Activated T-cell treated with anti-CD3 and anti-CD28 coated beads for 1 hour (primary cell): ENCODE measurements around the gene ZFYVE27.

ENCODE experiments used
- DNase-seq: peaks from one replicate; pipeline ENCODE4 v3.0.0-alpha.2; 2020; ENCODE audit warnings: low read depth

The ZFYVE27 gene

GRCh38 chr10:97714401-97715258 lies 22.3 kb upstream of the ZFYVE27 start:
- DNase-seq = no peak

DNA sequence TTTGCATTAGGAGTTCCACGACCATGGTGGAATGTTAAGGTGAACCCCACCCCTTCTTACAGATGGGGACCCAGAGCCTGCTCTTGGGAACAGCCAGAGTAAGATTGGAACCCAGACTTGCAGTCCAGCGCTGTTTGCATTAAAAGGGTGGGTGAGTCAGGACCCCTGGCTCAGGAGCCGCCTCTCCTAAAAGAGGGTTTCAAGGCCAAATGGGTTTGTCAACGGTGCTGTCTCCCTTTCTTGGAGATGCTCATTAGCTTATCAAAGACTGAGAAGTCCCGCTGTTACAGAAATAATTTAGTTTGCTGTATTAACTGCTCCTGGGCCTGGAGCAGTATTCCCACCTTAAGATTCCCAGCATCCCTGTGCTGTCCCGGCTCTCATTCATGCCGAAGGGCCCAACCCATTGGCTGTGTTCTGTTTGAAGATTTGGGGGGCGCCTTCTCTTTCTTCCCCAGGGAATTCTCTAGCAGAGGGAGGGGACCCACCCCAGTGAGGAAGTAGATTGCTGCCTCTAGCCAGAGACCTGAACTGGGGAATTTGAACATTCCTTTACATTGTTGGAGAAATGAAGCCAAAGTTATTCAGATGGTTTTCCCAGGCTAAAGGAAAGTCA lies 21.6 kb upstream of the ZFYVE27 start:
- no peak for DNase-seq

DNA sequence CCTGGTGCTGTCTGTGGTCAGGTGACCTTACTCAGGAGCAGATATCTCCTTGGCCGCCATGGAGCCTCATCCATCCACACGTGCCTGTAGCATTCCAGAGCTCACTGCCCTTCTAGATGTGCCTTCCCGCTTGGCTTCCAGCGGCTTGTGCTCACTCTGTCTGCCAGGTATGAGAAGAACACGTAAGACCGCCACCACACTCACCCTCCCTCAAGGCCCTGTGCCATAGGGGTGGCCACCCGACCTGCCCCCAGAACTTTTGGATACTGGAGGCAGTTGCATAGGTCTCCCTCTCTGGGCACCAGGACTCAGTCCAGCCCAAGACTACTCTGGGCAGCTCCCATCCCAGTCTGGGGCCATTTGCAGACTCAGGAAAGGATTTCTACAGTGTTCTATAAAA lies 19.3 kb upstream of the ZFYVE27 start:
- DNase-seq = no peak

DNA sequence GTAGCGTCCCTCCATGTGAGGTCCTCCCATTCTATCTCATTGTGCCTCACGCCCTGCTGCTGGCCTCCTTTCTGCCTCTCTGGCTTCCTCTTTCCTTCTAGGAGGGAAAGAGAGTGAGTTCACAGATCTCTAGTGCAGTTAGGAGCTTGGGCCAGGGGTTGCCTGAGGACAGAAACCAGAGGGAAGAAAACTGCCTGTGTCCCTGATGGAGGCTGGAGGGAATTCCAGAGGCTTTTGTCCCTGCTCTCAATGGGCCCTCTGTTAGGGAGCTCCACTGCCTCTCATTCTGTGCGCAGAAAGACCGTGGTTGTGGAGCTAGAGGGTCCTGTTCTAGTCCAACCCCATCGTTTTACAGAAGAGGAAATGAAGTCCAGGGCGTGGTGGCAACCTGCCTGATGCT lies 18.8 kb upstream of the ZFYVE27 start:
- DNase-seq = no peak

GRCh38 chr10:97718659-97719142 lies 18.2 kb upstream of the ZFYVE27 start:
- no peak for DNase-seq

DNA sequence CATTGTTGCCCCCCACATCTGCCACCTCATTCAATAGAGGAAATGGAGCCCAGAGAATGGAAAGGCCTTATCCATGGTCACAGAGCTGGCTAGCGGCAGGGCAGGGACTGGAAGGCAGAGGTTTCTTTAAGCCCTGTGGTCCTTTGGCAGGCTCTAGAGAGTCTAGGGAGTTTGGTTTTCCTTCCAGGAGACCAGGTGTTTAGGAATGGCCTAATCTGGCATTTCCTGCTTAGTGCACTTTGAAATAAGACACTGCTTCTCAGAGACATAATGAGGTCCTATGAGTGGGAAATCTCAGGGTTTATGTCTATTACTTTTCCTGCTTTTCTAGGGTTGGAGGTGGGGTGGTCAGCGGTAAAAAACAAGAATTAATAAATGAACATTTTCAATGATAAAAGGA lies 17.3 kb upstream of the ZFYVE27 start:
- DNase-seq = no peak

GRCh38 chr10:97721871-97722780 lies 14.8 kb upstream of the ZFYVE27 start:
- DNase-seq = no peak

GRCh38 chr10:97723001-97723400 lies 13.9 kb upstream of the ZFYVE27 start:
- no peak for DNase-seq

GRCh38 chr10:97724341-97724941 lies 12.5 kb upstream of the ZFYVE27 start:
- no peak for DNase-seq

DNA sequence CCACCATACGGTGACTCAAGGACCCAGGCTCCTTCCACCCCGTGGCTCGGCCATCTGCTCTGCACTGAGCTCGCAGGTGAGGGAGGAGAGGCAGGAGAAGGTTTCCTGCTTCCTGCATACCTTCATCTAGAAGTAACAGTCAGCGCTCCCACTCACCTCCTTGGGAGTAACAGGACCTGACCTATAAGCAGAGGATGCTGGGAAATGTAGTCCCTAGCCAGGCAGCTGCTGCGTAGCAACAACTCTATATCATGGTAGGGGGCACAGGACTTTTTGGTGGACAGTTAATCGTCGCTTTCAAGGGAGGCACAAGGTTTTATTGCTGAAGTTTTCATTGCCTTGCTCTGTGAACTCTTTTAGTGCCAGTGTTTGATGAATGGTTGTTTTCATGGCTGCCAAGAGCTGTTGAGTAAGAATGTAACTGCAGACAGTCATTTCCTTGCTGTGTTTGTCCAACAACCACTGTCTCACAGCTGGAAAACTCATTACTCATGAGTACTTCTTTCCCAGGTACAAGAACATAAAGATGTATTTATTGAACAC lies 10.2 kb upstream of the ZFYVE27 start:
- no peak for DNase-seq

DNA sequence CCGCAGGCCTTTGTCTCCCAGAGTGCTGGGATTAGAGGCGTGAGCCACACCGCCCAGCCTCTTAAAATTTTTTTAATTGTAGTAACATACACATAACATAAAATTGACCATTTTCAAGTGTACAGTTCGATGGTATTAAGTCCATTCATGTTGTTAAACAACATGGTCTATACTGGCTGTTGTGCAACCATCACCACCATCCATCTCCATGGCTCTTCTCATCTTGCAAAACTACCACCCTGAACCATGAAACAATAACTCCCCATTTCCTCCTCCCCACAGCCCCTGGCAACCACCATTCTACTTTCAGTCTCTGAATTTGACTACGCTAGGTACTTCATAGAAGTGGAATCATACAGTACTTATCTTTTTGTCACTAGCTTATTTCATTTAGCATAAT lies 7.9 kb upstream of the ZFYVE27 start:
- no peak for DNase-seq

- DNase-seq = peak; percentile 47
These were observed 5.4 kb upstream of the ZFYVE27 start for GRCh38 chr10:97731346-97732051.

DNA sequence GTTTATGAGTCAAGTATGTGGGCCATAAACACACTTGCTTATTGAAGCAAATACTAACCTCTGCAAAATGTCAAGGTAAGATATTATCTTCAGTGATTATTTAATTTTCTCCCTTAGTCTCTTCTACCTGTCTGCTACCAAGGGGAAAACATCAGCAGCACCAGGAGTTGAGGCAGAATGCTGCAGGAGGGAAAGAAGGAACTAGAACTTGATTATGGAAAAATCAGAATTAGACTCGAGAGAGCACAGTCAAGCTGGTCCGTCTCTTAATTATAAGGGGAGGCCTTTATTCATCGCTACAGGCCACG lies 4.9 kb upstream of the ZFYVE27 start:
- DNase-seq = no peak

DNA sequence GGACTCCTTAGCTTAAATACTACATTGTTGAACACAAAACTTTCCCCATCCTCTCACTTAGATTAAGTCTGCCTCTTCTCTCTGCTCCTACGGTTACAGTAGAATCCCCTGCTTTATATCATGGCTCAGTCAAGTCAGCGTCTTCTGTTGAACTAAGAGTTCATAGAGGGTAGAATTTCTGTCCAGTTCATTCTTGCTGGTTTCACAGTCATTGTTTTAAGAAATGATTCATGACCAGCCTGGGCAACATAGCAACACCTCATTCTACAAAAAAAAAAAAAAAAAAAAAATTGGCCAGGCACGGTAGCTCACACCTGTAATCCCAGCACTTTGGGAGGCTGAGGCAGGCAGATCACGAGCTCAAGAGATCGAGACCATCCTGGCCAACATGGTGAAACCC lies 3.7 kb upstream of the ZFYVE27 start:
- no peak for DNase-seq

DNA sequence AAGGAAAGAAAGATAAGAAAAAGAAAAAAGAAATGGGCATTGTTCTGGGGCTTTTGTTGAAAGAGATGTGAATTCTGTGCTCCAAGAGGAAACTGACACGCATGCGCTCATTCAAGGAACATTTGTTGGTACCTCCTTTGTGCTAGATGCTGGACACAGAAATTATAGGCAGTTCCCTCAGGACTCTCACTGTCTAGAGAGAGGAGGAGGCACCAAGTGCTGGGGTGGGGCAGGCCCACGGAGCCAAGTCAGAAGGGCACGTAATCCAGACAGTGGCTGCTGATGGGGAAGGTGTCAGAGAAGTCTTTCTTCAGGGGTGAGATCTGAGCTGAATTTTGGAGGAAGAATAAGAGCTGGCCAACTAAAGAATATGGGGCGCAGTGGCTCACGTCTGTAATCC lies 2.9 kb upstream of the ZFYVE27 start:
- no peak for DNase-seq

DNA sequence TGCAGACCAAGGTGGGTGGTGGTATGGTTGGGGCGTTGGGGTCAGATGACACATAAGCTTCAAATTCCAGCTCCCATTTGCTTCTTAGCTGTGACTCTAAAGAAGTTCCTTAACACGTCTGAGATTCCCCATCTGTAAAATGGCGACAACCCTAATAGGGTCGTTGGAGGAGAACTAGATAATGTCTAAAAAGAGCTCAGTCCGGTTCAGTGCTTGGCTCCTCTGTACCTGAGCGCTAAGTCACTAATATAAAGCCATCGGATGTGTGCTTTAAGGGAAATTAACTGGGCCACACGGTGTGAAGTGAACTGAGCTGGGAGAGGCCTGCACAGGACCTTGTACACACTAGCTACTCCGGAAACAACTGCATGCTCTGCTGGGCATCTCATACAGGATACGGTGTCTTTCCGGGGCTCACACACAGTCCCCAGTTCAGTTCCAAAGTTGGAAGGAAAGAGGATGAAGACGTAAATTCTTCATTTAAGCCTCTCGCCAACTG lies 476 bp upstream of the ZFYVE27 start:
- no peak for DNase-seq

DNA sequence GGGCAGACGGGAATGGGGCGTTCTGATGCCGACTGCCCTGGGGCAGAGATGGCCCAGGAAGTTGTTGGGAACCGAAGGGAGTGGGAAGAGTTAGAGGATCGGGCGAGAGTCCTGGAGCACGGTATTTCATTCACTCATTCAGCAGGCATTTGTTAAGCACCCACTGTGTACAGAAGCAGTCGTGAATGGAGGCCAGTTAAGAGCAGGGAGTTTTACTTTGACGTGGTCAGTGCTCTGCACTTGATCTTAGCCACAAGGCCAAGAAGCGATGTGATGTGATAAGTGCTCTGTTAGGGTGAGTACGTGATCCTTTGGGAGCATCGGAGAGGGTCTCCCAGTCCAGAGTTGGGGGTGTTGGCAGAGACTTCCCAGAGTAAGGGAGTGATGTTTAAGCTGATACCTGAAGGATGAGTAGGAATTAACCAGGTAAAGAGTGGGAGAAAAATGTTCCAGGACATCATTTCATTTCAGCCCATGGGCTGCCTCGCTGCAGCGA lies 890 bp downstream of the ZFYVE27 start:
- DNase-seq = no peak

DNA sequence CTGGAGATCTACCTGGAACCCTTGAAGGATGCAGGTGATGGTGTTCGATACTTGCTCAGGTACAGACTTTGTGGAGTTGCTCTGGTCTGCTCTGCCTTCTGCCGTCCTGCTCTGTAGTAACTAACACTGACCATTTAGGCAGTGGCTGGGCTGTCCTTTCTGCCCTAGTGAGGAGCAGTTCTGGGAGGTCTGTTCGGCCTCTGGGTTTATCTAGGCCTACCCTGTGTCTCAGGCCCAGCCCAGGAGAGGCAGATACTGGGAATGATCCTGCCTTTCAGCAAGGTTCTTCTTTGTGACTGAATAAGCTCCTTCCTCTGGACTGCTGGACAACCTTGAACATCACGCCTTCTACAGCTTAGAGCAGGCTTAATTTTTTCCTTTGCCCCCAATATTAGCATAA lies 1.7 kb downstream of the ZFYVE27 start:
- DNase-seq = no peak

- no peak for DNase-seq
These were observed 3.7 kb downstream of the ZFYVE27 start for GRCh38 chr10:97740613-97741012.

DNA sequence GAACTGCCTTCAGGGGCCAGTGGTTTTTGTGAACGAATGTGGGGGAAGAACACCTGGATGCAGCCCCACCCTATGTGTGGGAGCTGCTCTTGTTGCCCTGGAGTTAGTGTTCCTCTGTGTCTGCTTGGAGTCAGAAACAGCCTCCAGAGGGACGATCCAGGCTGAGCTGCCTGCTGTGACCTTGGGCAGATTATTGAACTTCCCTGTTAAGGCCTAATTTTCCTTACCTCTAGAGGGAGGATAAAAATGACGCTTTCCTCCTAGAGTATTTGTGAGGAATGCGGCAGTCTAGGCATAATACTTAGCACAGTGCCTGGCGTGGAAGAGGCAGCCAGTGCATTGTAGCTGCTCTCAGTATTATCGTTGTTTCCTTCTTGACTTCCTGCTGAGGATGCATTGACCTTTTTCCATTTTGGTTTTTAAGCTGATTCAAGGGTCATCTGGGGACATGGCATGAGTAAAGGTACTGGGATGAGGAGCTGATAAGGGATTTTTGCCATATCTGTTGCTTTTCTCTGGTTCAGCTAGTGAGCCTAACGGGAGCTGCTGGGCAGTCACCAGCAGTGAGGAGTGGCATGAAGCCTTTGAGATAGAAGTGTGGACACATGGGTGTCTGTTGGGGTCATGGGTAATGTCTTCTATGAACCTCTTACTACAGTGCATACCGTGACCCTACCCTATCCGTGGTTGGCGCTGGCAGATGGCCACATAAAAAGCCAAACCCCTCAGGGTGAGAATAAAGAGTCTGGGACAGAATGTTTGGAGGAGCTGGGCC lies 6.4 kb downstream of the ZFYVE27 start:
- no peak for DNase-seq
